K562 (cell line): Measurements from ENCODE around the gene PAK1IP1. TPM values are rescaled to one million over a fixed set of nuclear protein-coding genes. Genes with fewer than 3 reads are reported as not detected.

Experiments
- ARID3B ChIP-seq: fragments of 250-450 bp; sonication (Bioruptor Pico); IDR thresholded peaks from 2 replicates; pipeline ENCODE4 v1.4.0; 2020; ENCODE audit warnings: borderline replicate concordance
- ELF2 ChIP-seq: fragments of 250-450 bp; sonication (Bioruptor Pico); IDR thresholded peaks from 2 replicates; pipeline ENCODE4 v1.5.0; 2021; ENCODE audit warnings: mild to moderate bottlenecking
- ELK3 ChIP-seq: fragments of 450-650 bp; formaldehyde crosslinking; IDR thresholded peaks from 2 replicates; pipeline ENCODE4 v1.4.0; 2020; ENCODE audit warnings: mild to moderate bottlenecking
- IRF2 ChIP-seq: sonication (generic); formaldehyde crosslinking; IDR thresholded peaks from 2 replicates; pipeline ENCODE4 v1.8.1; 2022; ENCODE audit warnings: mild to moderate bottlenecking, missing genetic modification reagents
- MEF2D ChIP-seq: conservative IDR thresholded peaks from 2 replicates; pipeline ENCODE4 v1.6.1; 2016; ENCODE audit warnings: low read depth, missing genetic modification characterization, missing compliant biosample characterization
- REST ChIP-seq, 2 experiments: fragments of 450-650 bp; formaldehyde crosslinking in 1 of 2; IDR thresholded peaks; 2 replicates each; pipeline versions ENCODE4 v1.4.0 to v1.6.1; 2014 to 2020; ENCODE audit warnings: mild to moderate bottlenecking in 2 of 2, borderline replicate concordance in 1 of 2, low read depth in 1 of 2
- STAT5B ChIP-seq: fragments of 250-450 bp; sonication (Bioruptor Pico); IDR thresholded peaks from 2 replicates; pipeline ENCODE4 v1.8.0; 2021; ENCODE audit warnings: mild to moderate bottlenecking, inconsistent platforms
- TCF7 ChIP-seq: sonication (generic); IDR thresholded peaks from 2 replicates; pipeline ENCODE4 v1.6.1; 2016; ENCODE audit warnings: antibody characterized with exemption, borderline replicate concordance
- ZBTB43 ChIP-seq: sonication (generic); formaldehyde crosslinking; IDR thresholded peaks from 2 replicates; pipeline ENCODE4 v1.8.0; 2023; ENCODE audit warnings: mild to moderate bottlenecking, missing genetic modification reagents
- ZNF324 ChIP-seq: fragments of 250-450 bp; sonication (Bioruptor Pico); IDR thresholded peaks from 2 replicates; pipeline ENCODE4 v1.4.0; 2020; ENCODE audit warnings: mild to moderate bottlenecking
- polyA plus RNA-seq, 8 experiments: library from polyadenylated mRNA; depleted of rRNA in 4 of 8; stranded (reverse) in 5 of 8; unstranded in 3 of 8; fragments of >200 nt; fragmentation: Nextera tagmentation in 2 of 8; fragmentation: Illumina TruSeq in 1 of 8; extraction: Ambion mirVana in 2 of 8; extraction: Trizol in 1 of 8; gene quantifications; 2 replicates each; pipeline versions ENCODE4 v1.2.1 to v1.2.3, GENCODE V29; 2011 to 2014; ENCODE audit warnings: inconsistent platforms in 1 of 8, missing spikeins in 1 of 8
- total RNA-seq, 7 experiments: library from RNA; depleted of rRNA in 6 of 7; stranded (reverse); fragments of >200 nt in 6 of 7; fragmentation: Illumina TruSeq in 2 of 7; extraction: Trizol in 2 of 7; gene quantifications; 2 replicates each; pipeline versions ENCODE4 v1.2.1 to v1.2.3, GENCODE V29; 2011 to 2021; ENCODE audit warnings: low replicate concordance in 1 of 7

The PAK1IP1 gene
- total and polyA plus RNA-seq, 9 of the 15 experiments (the other 6 are each of a cell fraction or from before 2014, with no cell fraction given), result 50.0 to 200 (median 87.0) TPM

- no peak for TF ChIP-seq ELF2 (CRISPR knock-in tag)
- TF ChIP-seq IRF2 (CRISPR knock-in tag), result no peak
- 0 out of 2 replicates have a peak, but pooled peaks have one; percentile 74 for TF ChIP-seq ZBTB43 (CRISPR knock-in tag)
- no peak for TF ChIP-seq ELK3 (CRISPR knock-in tag)
- no peak for TF ChIP-seq TCF7
- TF ChIP-seq REST (IDR thresholded peaks at IDR 0.05; ENCODE audit: borderline replicate concordance), result peak; percentile 66
- TF ChIP-seq REST (CRISPR knock-in tag; IDR thresholded peaks at IDR 0.05; ENCODE audit: low read depth), result no peak; the same call in 1 of the 2 replicates
- TF ChIP-seq ZNF324 (CRISPR knock-in tag), result no peak
- no peak for TF ChIP-seq ARID3B (CRISPR knock-in tag)
- TF ChIP-seq MEF2D, result no peak
- TF ChIP-seq STAT5B, result no peak
Measured at GRCh38 chr6:10722820-10723566, 28.2 kb downstream of the PAK1IP1 start, which contains the start of gene TMEM14C (continued).
